Measurements from ENCODE around the gene ESYT1. TPM values are rescaled to one million over a fixed set of nuclear protein-coding genes. Genes with fewer than 3 reads are reported as not detected.

ESYT1 gene
- total and polyA plus RNA-seq, 9 of the 15 experiments (the other 6 are each of a cell fraction or from before 2014, with no cell fraction given) = 132 to 420 (median 164) TPM

GRCh38 chr12:56152132-56152755, 24.2 kb downstream of the ESYT1 start, which contains the start of gene MYL6B (continued):
- TF ChIP-seq MBD2 (IDR thresholded peaks at IDR 0.05; ENCODE audit: borderline replicate concordance, low read depth) (peak; percentile 80), ZNF384 (IDR thresholded peaks at IDR 0.05; ENCODE audit: low read depth, low read length) (no peak), ZBTB11 (CRISPR knock-in tag; IDR thresholded peaks at IDR 0.05) (peak in 1 of 3 experiments; percentile 65; a peak in 2 of 6 replicates), HDAC1 (IDR thresholded peaks at IDR 0.05) (peak; percentile 10 to 67; a peak in 3 of 4 replicates), ATF1 (CRISPR knock-in tag; IDR thresholded peaks at IDR 0.05) (no peak), ATF1 (tag; IDR thresholded peaks at IDR 0.05) (peak; percentile 83), HES1 (IDR thresholded peaks at IDR 0.05; ENCODE audit: low read depth) (no peak), CHD1 (IDR thresholded peaks at IDR 0.05; ENCODE audit: low read length) (no peak), E2F6 (IDR thresholded peaks at IDR 0.05; ENCODE audit: borderline replicate concordance in 1 of 2, extremely low read depth in 1 of 2, insufficient read depth in 1 of 2, insufficient read length in 1 of 2, low read depth in 1 of 2, low read length in 1 of 2, poor library complexity in 1 of 2, severe bottlenecking in 1 of 2) (peak; percentile 12 to 43), ZNF639 (CRISPR knock-in tag; conservative IDR thresholded peaks at IDR 0.05 in 1 of 2, IDR thresholded peaks at IDR 0.05 in 1 of 2) (peak in 1 of 2 experiments; percentile 80; a peak in 2 of 4 replicates), CBX3 (IDR thresholded peaks at IDR 0.05; ENCODE audit: borderline replicate concordance in 1 of 2, low read length in 2 of 2) (no peak), FOSL1 (tag; conservative IDR thresholded peaks at IDR 0.05) (peak; percentile 91), E2F5 (CRISPR knock-in tag; IDR thresholded peaks at IDR 0.05) (no peak), FOXP1 (CRISPR knock-in tag; IDR thresholded peaks at IDR 0.05) (0 out of 2 replicates have a peak, but pooled peaks have one; percentile 26), ATF2 (CRISPR knock-in tag; IDR thresholded peaks at IDR 0.05) (no peak), ASH1L (IDR thresholded peaks at IDR 0.05; ENCODE audit: borderline replicate concordance, low read depth, partially characterized antibody) (peak; percentile 36), KLF1 (tag; IDR thresholded peaks at IDR 0.05) (peak; percentile 49; the same call in 1 of the 2 replicates)

Data from K562 (cell line).